CD14-positive monocyte (primary cell): ENCODE results near the gene TBCA. TPM values are rescaled to one million over a fixed set of nuclear protein-coding genes. Genes with fewer than 3 reads are reported as not detected.
"Not testable (repeated sequence)": the region's sequence is repeated elsewhere in the genome, so short reads cannot be mapped to it uniquely, and the experiment has no call there.

ENCODE experiments used
- DNase-seq, 3 donors: peaks; one replicate each; pipeline ENCODE4 v3.0.0-alpha.2; 2011 to 2022
- H2AFZ ChIP-seq: 2 replicates; pipeline ENCODE4 v1.6.0; 2012; ENCODE audit warnings: mild to moderate bottlenecking, low read depth, low read length, inconsistent platforms; ENCODE audit not compliant: insufficient read depth, poor library complexity, severe bottlenecking
- H3K27ac ChIP-seq, 2 donors: 1 replicate in 1 of 2; 2 replicates in 1 of 2; pipeline ENCODE4 v1.5.1; 2012 to 2013; ENCODE audit warnings: low read length in 2 of 2, control low read depth in 1 of 2, inconsistent platforms in 1 of 2, low read depth in 1 of 2, mild to moderate bottlenecking in 1 of 2
- H3K27me3 ChIP-seq, 2 donors: one replicate each; pipeline versions ENCODE4 v1.6.0 to v1.6.1; 2011 to 2013; ENCODE audit warnings: low read length in 2 of 2; ENCODE audit not compliant: control insufficient read depth in 2 of 2, insufficient read depth in 2 of 2
- H3K36me3 ChIP-seq, 2 donors: replicated peaks in 1 of 2; 1 replicate in 1 of 2; 2 replicates in 1 of 2; pipeline versions ENCODE4 v1.5.1 to v1.6.1; 2012 to 2013; ENCODE audit warnings: low read length in 2 of 2, control low read depth in 1 of 2, inconsistent platforms in 1 of 2, mild to moderate bottlenecking in 1 of 2; ENCODE audit not compliant: insufficient read depth in 2 of 2, control insufficient read depth in 1 of 2
- H3K4me1 ChIP-seq, 2 donors: 1 replicate in 1 of 2; 2 replicates in 1 of 2; pipeline versions ENCODE4 v1.5.1 to v1.6.1; 2012 to 2013; ENCODE audit warnings: low read length in 2 of 2, control low read depth in 1 of 2, inconsistent platforms in 1 of 2, mild to moderate bottlenecking in 1 of 2, moderate library complexity in 1 of 2; ENCODE audit not compliant: insufficient read depth in 2 of 2, control insufficient read depth in 1 of 2
- H3K4me2 ChIP-seq: replicated peaks from 2 replicates; pipeline ENCODE3; 2012; ENCODE audit warnings: low read length, moderate library complexity, mild to moderate bottlenecking; ENCODE audit not compliant: poor library complexity, severe bottlenecking; ENCODE audit errors: extremely low read depth
- H3K4me3 ChIP-seq, 3 experiments: fragments of 200-600 bp in 1 of 3; sonication (generic) in 1 of 3; replicated peaks in 1 of 3; 1 replicate in 2 of 3; 2 replicates in 1 of 3; pipeline ENCODE4 v1.5.1; 2011 to 2013; ENCODE audit warnings: low read length in 3 of 3, mild to moderate bottlenecking in 3 of 3, control low read depth in 2 of 3, low read depth in 2 of 3, inconsistent platforms in 1 of 3, moderate library complexity in 1 of 3
- H3K79me2 ChIP-seq: 2 replicates; pipeline ENCODE4 v1.6.0; 2012; ENCODE audit warnings: mild to moderate bottlenecking, control low read depth, inconsistent platforms, low read length, moderate library complexity; ENCODE audit not compliant: insufficient read depth
- H3K9ac ChIP-seq: 2 replicates; pipeline ENCODE4 v1.6.0; 2017; ENCODE audit warnings: low read length, mild to moderate bottlenecking; ENCODE audit not compliant: insufficient read depth, poor library complexity, severe bottlenecking
- H3K9me3 ChIP-seq, 2 donors: replicated peaks in 1 of 2; 1 replicate in 1 of 2; 2 replicates in 1 of 2; pipeline versions ENCODE4 v1.5.1 to v1.6.1; 2012 to 2013; ENCODE audit warnings: low read length in 2 of 2, control low read depth in 1 of 2; ENCODE audit not compliant: control insufficient read depth in 1 of 2, insufficient read depth in 1 of 2
- H4K20me1 ChIP-seq: 2 replicates; pipeline ENCODE4 v1.6.0; 2012; ENCODE audit warnings: mild to moderate bottlenecking, low read length, control low read depth, moderate library complexity; ENCODE audit not compliant: insufficient read depth
- H3K27ac Mint-ChIP-seq, 7 donors: one replicate each; pipeline ENCODE4 v1.8.0; 2020; ENCODE audit warnings: mild to moderate bottlenecking in 7 of 7, mixed read lengths in 7 of 7, moderate library complexity in 6 of 7, inconsistent platforms in 2 of 7
- H3K27me3 Mint-ChIP-seq, 3 donors: one replicate each; pipeline ENCODE4 v1.8.0; 2021 to 2022; ENCODE audit warnings: low read depth in 3 of 3, mild to moderate bottlenecking in 3 of 3, mixed read lengths in 3 of 3, moderate library complexity in 3 of 3, inconsistent platforms in 1 of 3
- H3K36me3 Mint-ChIP-seq, 2 donors: one replicate each; pipeline ENCODE4 v1.8.0; 2020; ENCODE audit warnings: mixed read lengths in 2 of 2, inconsistent platforms in 1 of 2, mild to moderate bottlenecking in 1 of 2
- H3K4me1 Mint-ChIP-seq: one replicate; pipeline ENCODE4 v1.8.0; 2020; ENCODE audit warnings: mild to moderate bottlenecking, mixed read lengths
- H3K4me3 Mint-ChIP-seq, 2 donors: one replicate each; pipeline ENCODE4 v1.8.0; 2020; ENCODE audit warnings: mild to moderate bottlenecking in 2 of 2, mixed read lengths in 2 of 2, moderate library complexity in 1 of 2
- H3K9me3 Mint-ChIP-seq, 7 donors: one replicate each; pipeline ENCODE4 v1.8.0; 2020 to 2022; ENCODE audit warnings: mixed read lengths in 7 of 7, mild to moderate bottlenecking in 6 of 7, moderate library complexity in 6 of 7, inconsistent platforms in 2 of 7
- whole genome bisulfite sequencing: methylation state at CpG from one replicate; pipeline ENCODE4 v1.1.5; 2013; ENCODE audit warnings: missing lambda C conversion rate; ENCODE audit not compliant: insufficient coverage; 5-methylcytosine and 5-hydroxymethylcytosine counted together
- intact Hi-C, 2 donors: fragments of 100-400 bp; cut with micrococcal nuclease; formaldehyde crosslinking; loops; one replicate each; pipeline versions ENCODE4 v1.15.0 to v1.15.1; 2023
- polyA plus RNA-seq, 3 donors: library from polyadenylated mRNA; depleted of rRNA in 1 of 3; unstranded in 2 of 3; stranded (reverse) in 1 of 3; fragments of 300-500 nt in 2 of 3; fragments of >200 nt in 1 of 3; fragmentation: Illumina TruSeq in 2 of 3; gene quantifications; 1 replicate in 2 of 3; 2 replicates in 1 of 3; pipeline ENCODE4 v1.2.3, GENCODE V29; 2012 to 2021
- TF ChIP-seq, protein P1 (sequence below): fragments of 200-600 bp; IDR thresholded peaks from one replicate; pipeline ENCODE4 v1.8.0; 2022; ENCODE audit warnings: antibody characterized with exemption, mild to moderate bottlenecking

The TBCA gene
- polyA plus RNA-seq, 3 donors = 56.0 to 150 (median 141) TPM

DNA sequence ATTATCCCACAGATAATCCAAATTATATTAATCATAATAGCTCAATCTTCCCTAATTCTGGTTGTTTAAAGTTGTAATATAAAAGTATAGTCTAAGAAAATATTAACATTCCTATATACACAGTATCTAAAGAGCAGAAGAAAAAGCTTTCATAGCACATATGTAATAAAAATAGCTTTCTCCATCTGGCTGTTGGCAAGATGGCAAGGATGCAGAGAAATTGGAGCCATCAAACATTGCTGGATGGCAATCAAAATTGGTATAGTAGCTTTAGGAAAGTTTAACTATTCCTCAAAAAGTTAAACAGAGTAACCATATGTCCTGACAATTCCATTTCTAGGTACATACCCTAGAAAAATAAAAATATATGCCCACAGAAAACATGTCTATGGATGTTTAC is 66.8 kb downstream of the TBCA start:
- Histone ChIP-seq H3K4me1 (no peaks in the 10 kb centered on the region), H3K79me2 (peaks cover 14% of the 10 kb centered on the region), H3K9me3 (no peaks in the 10 kb centered on the region), H3K9ac (no peak overlapping the region), H4K20me1 (peaks cover 32% of the 10 kb centered on the region), H3K4me3 (no peak overlapping the region), H3K36me3 (peaks cover 35 to 42% of the 10 kb centered on the region in 2 donors), H3K4me2 (no peak overlapping the region), H2AFZ (no peak overlapping the region), H3K27me3 (no peaks in the 10 kb centered on the region), H3K27ac (peak overlapping the region in 1 of 2 donors; percentile 29)
- Mint-ChIP-seq H3K9me3 (peaks cover 0 to 2% (median 0%) of the 10 kb centered on the region in 7 donors), H3K27me3 (no peaks in the 10 kb centered on the region), H3K36me3 (peaks cover 27 to 34% of the 10 kb centered on the region in 2 donors), H3K27ac (no peak overlapping the region), H3K4me3 (no peak overlapping the region), H3K4me1 (peaks cover 4% of the 10 kb centered on the region)
- DNase-seq = no peak
- intact Hi-C loops = no loop called here
- TF ChIP-seq, protein P1, sequence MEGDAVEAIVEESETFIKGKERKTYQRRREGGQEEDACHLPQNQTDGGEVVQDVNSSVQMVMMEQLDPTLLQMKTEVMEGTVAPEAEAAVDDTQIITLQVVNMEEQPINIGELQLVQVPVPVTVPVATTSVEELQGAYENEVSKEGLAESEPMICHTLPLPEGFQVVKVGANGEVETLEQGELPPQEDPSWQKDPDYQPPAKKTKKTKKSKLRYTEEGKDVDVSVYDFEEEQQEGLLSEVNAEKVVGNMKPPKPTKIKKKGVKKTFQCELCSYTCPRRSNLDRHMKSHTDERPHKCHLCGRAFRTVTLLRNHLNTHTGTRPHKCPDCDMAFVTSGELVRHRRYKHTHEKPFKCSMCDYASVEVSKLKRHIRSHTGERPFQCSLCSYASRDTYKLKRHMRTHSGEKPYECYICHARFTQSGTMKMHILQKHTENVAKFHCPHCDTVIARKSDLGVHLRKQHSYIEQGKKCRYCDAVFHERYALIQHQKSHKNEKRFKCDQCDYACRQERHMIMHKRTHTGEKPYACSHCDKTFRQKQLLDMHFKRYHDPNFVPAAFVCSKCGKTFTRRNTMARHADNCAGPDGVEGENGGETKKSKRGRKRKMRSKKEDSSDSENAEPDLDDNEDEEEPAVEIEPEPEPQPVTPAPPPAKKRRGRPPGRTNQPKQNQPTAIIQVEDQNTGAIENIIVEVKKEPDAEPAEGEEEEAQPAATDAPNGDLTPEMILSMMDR = no peak

DNA sequence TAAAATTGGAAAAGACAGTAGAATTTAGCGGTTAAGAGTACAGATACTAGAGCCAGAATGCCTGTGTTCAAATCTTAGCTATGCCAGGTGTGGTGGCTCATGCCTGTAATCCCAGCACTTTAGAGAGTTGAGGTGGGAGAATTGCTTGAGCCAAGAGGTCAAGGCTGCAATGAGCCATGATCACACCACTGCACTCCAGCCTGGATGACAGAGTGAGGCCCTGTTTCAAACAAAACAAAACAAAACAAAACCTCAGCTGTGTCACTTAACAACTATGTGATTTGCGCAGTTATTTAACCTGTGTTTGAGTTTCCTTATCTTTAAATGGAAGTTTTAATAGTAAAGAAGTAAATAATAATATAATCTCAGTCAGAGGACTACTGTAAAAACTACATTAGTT is 68.3 kb downstream of the TBCA start:
- peaks cover 45 to 57% of the 10 kb centered on the region in 2 donors for H3K36me3 ChIP-seq
- peaks cover 22% of the 10 kb centered on the region for H4K20me1 ChIP-seq
- H3K36me3 Mint-ChIP-seq = peaks cover 36 to 45% of the 10 kb centered on the region in 2 donors
- H3K9me3 ChIP-seq = no peaks in the 10 kb centered on the region
- H3K4me1 ChIP-seq = no peaks in the 10 kb centered on the region
- peaks cover 0 to 2% (median 0%) of the 10 kb centered on the region in 7 donors for H3K9me3 Mint-ChIP-seq
- intact Hi-C loops = no loop called here
- no peak overlapping the region for H2AFZ ChIP-seq
- peaks cover 14% of the 10 kb centered on the region for H3K79me2 ChIP-seq
- no peaks in the 10 kb centered on the region for H3K27me3 Mint-ChIP-seq
- no peak overlapping the region for H3K27ac Mint-ChIP-seq
- H3K9ac ChIP-seq = no peak overlapping the region
- H3K4me3 ChIP-seq = no peak overlapping the region
- H3K4me3 Mint-ChIP-seq = no peak overlapping the region
- peaks cover 4% of the 10 kb centered on the region for H3K4me1 Mint-ChIP-seq
- no peak for DNase-seq
- no peak overlapping the region for H3K27ac ChIP-seq
- H3K27me3 ChIP-seq = no peaks in the 10 kb centered on the region
- H3K4me2 ChIP-seq = no peak overlapping the region
- no CpG with 5 or more reads among the region's 2 CpGs for WGBS
- TF ChIP-seq, protein P1 = no peak

DNA sequence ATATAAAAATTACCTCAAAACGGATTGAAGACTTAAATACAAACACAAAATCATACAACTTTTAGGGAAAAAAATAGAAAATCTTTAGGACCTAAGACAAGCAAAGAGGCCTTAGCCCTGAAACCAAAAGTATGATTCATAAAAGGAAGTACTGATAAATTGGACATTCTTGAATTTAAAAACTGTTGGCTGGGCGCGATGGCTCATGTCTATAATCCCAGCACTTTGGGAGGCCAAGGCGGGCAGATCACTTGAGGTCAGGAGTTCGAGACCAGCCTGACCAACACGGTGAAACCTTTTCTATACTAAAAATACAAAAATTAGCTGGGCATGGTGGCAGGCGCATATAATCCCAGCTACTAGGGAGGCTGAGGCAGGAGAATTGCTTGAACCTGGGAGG is 76.6 kb downstream of the TBCA start:
- H3K4me1 Mint-ChIP-seq, H3K9ac ChIP-seq, H3K79me2 ChIP-seq, H3K27me3 Mint-ChIP-seq, intact Hi-C loops, H3K27ac ChIP-seq, H3K9me3 Mint-ChIP-seq, H3K9me3 ChIP-seq, H2AFZ ChIP-seq, H3K4me2 ChIP-seq, DNase-seq, H3K4me3 Mint-ChIP-seq, H3K27me3 ChIP-seq, H3K4me1 ChIP-seq, H3K4me3 ChIP-seq: not testable (repeated sequence)
- Mint-ChIP-seq H3K27ac (peak overlapping the region in 1 of 7 donors; percentile 11), H3K36me3 (peaks cover 63 to 69% of the 10 kb centered on the region in 2 donors)
- 100% methylated on average over 1 of the region's 7 CpGs for WGBS
- peaks cover 27 to 69% of the 10 kb centered on the region in 2 donors for H3K36me3 ChIP-seq
- peaks cover 32% of the 10 kb centered on the region for H4K20me1 ChIP-seq
